ENCODE measurements around the gene PTDSS2.

PTDSS2 gene

DNA sequence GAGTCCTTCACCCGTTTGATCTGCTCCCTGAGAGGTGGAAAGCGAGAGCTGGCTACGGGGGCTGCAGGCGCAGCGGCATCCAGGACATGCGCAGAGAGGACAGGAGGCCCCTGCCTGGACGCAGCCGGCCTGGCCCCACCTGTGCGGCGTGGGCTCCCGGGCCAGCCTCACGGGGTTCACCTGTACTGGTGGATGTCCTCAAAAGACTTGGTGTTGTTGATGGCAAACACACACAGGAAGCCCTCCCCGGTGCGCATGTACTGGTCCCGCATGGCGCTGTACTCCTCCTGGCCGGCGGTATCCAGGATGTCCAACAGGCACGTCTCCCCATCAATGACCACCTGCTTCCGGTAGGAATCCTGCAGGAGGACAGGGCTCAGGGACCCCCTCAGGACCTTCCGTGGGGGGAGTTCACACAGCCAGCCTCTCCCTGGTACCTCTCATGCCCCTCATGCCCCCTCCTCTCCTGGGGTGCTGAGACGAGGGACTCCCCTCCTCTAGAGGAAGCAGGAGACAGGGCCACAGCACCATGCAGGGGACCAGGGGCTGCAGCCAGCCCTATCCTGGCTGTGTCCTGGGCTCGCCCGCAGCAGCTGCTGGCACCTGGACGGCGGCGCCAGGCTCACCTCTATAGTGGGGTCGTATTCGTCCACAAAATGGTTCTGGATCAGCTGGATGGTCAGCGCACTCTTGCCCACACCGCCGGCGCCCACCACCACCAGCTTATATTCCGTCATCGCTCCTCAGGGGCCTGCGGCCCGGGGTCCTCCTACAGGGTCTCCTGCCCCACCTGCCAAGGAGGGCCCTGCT lies 83.7 kb downstream of the PTDSS2 start:
- no peak for DNase-seq
- Histone ChIP-seq H3K27me3 (no peaks in the 10 kb centered on the region), H3K36me3 (peaks cover 3% of the 10 kb centered on the region; the same call in 1 of the 2 replicates), H3K4me3 (ENCODE audit: low read depth, low read length) (no peak overlapping the region), H3K4me1 (no peaks in the 10 kb centered on the region), H3K9me3 (no peaks in the 10 kb centered on the region)
- TF ChIP-seq, protein P1, sequence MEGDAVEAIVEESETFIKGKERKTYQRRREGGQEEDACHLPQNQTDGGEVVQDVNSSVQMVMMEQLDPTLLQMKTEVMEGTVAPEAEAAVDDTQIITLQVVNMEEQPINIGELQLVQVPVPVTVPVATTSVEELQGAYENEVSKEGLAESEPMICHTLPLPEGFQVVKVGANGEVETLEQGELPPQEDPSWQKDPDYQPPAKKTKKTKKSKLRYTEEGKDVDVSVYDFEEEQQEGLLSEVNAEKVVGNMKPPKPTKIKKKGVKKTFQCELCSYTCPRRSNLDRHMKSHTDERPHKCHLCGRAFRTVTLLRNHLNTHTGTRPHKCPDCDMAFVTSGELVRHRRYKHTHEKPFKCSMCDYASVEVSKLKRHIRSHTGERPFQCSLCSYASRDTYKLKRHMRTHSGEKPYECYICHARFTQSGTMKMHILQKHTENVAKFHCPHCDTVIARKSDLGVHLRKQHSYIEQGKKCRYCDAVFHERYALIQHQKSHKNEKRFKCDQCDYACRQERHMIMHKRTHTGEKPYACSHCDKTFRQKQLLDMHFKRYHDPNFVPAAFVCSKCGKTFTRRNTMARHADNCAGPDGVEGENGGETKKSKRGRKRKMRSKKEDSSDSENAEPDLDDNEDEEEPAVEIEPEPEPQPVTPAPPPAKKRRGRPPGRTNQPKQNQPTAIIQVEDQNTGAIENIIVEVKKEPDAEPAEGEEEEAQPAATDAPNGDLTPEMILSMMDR (IDR thresholded peaks at IDR 0.05; ENCODE audit: low read depth, low read length), result no peak

DNA sequence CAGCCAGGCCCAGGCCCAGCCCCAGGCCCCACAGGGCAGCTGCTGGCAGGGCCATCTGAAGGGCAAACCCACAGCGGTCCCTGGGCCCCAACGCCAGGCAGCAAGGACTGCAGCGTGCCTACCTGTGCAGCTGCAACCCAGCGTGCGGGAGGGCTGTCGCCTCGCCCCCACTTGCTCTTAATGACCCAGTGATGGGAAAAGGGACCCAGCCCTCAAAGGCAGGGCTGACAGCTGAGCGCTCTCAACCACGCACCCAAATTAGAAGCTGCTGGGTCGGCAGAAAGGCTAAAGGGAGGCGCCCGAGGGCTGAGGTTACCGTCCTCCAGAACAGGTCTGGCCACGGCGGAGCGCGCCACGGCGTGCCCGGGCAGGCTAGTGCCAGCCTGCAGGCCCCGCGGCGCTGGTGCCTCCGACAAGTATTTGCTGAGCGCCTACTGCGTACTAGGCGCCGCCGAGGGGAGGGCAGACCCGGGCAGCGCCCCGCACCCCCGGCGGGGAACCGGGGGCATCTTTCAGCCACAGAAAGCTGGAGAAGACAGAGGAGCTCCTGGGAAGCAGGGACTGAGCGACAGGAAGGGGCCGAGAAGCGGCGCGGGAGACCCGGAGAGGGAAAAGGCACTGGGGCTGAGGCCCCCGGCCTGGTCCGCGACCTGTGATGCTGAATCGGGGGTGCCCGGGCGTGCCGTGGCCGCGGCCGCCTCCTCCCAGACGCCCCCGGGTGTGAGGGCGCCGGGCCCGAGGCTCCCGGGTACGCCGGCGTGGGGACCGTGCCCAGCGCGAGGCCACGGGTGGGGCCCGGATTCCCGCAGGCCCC lies 84.5 kb downstream of the PTDSS2 start:
- TF ChIP-seq, protein P1 (IDR thresholded peaks at IDR 0.05; ENCODE audit: low read depth, low read length), result no peak
- H3K4me1 ChIP-seq, result no peaks in the 10 kb centered on the region
- H3K36me3 ChIP-seq, result peaks cover 3% of the 10 kb centered on the region; the same call in 1 of the 2 replicates
- H3K9me3 ChIP-seq, result no peaks in the 10 kb centered on the region
- no peak for DNase-seq
- H3K4me3 ChIP-seq (ENCODE audit: low read depth, low read length), result peak overlapping the region; percentile 67
- no peaks in the 10 kb centered on the region for H3K27me3 ChIP-seq

DNA sequence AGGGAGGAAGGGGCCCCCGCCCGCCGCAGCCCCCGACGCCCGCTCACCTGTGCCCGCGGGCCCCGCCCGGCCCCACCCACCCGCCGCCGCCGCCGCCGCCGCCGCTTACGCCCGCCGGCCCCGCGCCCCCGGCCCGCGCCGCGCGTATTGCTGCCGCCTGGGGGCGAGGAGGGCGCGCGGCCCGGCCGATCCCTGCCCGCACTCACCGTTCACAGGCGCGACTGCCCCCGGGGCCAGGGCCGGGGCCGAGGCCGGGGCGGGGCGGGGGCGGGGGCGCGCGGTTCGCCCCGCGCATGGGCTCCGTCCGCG lies 85.1 kb downstream of the PTDSS2 start:
- H3K4me3 ChIP-seq (ENCODE audit: low read depth, low read length), result peak overlapping the region; percentile 67; the same call in 1 of the 2 replicates
- peaks cover 3% of the 10 kb centered on the region; the same call in 1 of the 2 replicates for H3K36me3 ChIP-seq
- DNase-seq, result no peak
- TF ChIP-seq, protein P1 (IDR thresholded peaks at IDR 0.05; ENCODE audit: low read depth, low read length), result no peak
- no peaks in the 10 kb centered on the region for H3K4me1 ChIP-seq
- no peaks in the 10 kb centered on the region for H3K27me3 ChIP-seq
- no peaks in the 10 kb centered on the region for H3K9me3 ChIP-seq

DNA sequence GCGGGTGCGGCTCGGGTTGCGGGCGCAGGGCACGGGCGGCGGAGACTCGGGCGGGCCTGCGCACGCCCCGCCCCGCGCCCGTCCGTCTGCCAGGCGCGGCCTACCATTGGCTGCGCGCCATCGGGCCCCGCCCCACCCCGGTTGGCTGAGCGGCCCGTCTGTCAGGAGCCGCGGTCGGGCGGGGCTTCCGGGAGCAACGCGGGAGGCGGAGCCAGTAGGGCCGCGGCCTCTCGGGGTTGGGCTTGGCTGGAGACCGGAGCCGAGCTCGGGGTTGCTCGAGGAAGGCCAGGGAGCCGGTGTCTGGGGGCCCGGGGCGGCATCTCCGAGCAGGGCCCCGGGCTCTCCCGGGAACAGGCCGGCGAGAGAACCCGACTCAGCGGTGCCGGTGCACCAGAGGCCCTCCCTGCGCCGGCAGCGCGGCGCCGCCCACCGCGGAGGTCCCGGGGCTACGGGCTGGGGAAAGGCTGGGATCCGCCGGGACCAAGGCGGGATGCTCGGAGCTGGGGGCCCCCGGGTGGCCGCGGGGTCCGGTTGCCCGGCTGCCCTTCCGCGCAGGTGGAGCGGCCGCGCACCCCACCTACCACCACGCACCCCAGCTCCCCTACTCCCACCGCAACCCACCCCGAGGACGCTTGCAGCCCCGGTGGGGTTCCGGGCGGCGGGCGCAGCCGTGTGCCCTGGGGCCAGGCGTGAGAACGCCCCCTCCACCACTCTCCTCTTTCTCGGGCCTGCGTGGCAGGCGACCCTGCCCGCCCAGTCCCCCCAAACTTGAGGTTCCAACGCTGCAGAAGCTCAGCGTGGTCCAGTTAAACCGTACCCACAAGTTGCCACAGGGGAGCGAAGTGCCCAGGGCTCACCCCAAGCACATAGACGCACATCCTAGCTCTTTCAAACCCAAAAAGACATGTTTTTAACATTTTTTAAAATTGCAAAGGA lies 85.7 kb downstream of the PTDSS2 start, which contains the start of gene HRAS:
HRAS (minus strand) TSS at position 58 of the 936 bp plus-strand sequence.
- Histone ChIP-seq H3K4me3 (ENCODE audit: low read depth, low read length) (peak within 1 kb of the TSS; percentile 67), H3K36me3 (peaks cover 3% of the 10 kb centered on the region; the same call in 1 of the 2 replicates), H3K4me1 (no peaks in the 10 kb centered on the region), H3K9me3 (no peaks in the 10 kb centered on the region), H3K27me3 (no peaks in the 10 kb centered on the region)
- TF ChIP-seq, protein P1 (IDR thresholded peaks at IDR 0.05; ENCODE audit: low read depth, low read length), result no peak
- peak; percentile 89 for DNase-seq

DNA sequence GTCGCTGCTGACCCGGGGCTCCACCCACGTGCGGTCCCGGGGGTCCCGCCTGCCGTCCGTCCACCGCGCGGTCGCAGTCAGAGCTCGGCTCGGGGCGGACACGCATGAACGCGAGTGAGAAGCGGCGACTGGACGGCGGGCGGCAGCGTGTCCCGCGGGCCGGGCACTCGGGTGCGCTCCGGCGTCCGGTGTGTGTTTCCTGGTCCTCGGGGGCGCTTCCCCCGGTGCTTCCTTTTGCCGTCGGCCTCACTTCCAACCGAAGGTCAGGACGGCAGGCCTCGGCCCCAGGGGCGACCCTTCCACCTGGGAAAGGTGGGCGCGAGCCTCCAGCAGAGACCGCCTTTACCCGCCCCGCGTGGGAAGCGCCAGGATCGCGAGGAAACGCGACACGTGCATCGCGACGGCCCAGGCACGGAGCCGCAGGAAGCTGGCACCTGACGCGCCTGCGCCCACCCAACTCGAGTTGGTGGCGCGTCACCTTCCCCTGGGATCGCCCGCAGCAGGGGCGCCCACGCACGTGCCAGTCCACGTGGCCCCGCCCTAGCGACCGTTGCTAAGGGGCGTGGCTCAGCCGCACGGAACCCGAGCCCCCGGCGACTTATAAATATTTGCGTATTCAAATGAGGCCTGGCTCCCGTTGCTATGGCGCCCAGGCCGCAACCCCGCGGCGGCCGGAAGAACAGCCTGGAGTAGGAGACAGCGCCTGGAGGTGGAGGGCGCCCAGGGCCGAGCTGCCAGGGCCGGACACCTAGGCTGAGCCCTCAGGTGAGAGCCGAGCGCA lies 87.0 kb downstream of the PTDSS2 start, which contains the start of gene LRRC56:
LRRC56 (plus strand) TSS at position 687 of the 781 bp plus-strand sequence. CDS start 3,158 bp downstream, outside the sequence.
- no peaks in the 10 kb centered on the region for H3K4me1 ChIP-seq
- no peaks in the 10 kb centered on the region for H3K9me3 ChIP-seq
- peaks cover 3% of the 10 kb centered on the region; the same call in 1 of the 2 replicates for H3K36me3 ChIP-seq
- peak within 1 kb of the TSS; percentile 32 for H3K4me3 ChIP-seq (ENCODE audit: low read depth, low read length)
- no peaks in the 10 kb centered on the region for H3K27me3 ChIP-seq
- DNase-seq, result peak; percentile 80
- TF ChIP-seq, protein P1 (IDR thresholded peaks at IDR 0.05; ENCODE audit: low read depth, low read length), result no peak
